Mammary epithelial cell (primary cell): ENCODE results near the gene MOB3B.

ENCODE experiments used
- CTCF ChIP-seq, 2 donors: IDR thresholded peaks in 1 of 2; conservative IDR thresholded peaks in 1 of 2; 2 replicates each; pipeline ENCODE4 v1.5.1; 2011 to 2012; ENCODE audit warnings: inconsistent platforms in 2 of 2, low read length in 2 of 2, mild to moderate bottlenecking in 2 of 2, control low read depth in 1 of 2, low read depth in 1 of 2; ENCODE audit not compliant: insufficient read depth in 1 of 2; ENCODE audit errors: extremely low read depth in 1 of 2
- EZH2 ChIP-seq: IDR thresholded peaks from 2 replicates; pipeline ENCODE4 v1.6.1; 2012; ENCODE audit warnings: low read length, inconsistent platforms, borderline replicate concordance

- TF ChIP-seq CTCF (conservative IDR thresholded peaks at IDR 0.05 in 1 of 2, IDR thresholded peaks at IDR 0.05 in 1 of 2; ENCODE audit: extremely low read depth in 1 of 2, insufficient read depth in 1 of 2, low read depth in 1 of 2, low read length in 2 of 2) = no peak
- no peak for TF ChIP-seq EZH2
Measured at GRCh38 chr9:27447031-27447683, 82.5 kb downstream of the MOB3B start.
